GM19035 (cell line): ENCODE measurements around the gene LDLRAD4.
"Not testable (repeated sequence)": the region's sequence is repeated elsewhere in the genome, so short reads cannot be mapped to it uniquely, and the experiment has no call there.

Experiments
- ATAC-seq: cut with Tn5 transposase; IDR thresholded peaks from one replicate; pipeline ENCODE4 v1.9.1; 2021; ENCODE audit not compliant: unreplicated experiment

The LDLRAD4 gene

DNA sequence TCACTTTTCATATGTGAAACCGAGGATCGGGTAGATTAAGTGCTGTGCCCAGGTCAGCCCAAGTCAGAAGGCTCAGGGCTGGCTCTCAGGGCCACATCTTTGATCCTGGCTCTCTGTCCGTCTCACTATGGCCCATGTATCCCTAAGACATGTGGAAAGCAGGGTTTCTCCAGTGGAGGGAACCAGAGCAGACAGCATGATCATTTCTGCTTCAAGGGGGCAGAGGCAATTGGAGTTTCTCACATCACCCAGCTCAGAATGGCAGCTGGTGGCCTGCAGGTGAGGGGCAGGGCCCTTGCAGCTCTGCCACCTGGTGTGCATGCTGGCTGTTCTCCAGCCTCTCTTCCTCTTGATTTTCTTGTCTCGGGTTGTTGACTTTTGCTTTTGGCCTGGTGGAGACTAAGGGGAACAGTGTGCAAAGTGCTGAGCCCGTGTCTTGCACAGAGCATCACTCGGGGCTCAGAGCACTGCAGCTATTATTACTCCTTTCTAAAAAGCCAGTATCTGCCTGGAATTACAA lies 27.0 kb downstream of the LDLRAD4 start:
- no peak for ATAC-seq

DNA sequence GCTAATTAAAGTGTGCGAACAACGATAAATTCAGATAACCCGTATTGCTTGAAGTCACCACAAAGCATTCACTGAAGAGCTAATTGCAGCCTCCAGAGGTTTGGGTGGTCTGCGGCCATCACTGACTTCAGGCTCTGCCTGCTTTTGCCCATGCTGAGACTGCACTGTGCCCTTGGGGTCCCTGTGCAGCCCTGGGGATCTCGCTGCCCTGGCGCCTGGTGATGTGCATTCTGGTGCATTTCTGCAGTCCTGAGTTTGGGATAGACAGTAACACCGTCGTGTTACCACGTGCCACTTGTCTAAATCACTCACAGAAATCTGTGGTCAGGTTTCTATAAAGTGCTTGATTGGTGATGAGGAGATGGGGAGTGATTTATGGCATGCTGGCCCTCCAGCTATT lies 27.6 kb downstream of the LDLRAD4 start:
- no peak for ATAC-seq

DNA sequence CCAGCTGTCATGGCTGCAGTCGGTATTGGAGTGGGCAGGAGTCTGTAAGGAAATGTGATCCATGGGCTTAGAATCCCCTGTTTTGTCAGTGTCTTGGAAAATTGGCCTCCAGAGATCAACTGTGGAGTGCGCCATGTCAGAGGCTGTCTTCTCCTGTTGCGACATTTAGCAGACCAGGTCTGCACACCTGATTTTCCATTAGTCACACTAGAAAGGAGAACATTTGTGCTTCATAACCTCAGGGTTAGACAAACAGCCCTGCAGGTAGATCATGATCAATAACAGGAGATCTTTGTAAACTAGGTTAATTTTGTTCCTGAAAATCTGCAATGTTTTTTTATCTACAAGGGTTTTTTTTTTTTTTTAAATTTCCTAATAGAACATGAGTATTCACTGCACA lies 28.0 kb downstream of the LDLRAD4 start:
- no peak for ATAC-seq

DNA sequence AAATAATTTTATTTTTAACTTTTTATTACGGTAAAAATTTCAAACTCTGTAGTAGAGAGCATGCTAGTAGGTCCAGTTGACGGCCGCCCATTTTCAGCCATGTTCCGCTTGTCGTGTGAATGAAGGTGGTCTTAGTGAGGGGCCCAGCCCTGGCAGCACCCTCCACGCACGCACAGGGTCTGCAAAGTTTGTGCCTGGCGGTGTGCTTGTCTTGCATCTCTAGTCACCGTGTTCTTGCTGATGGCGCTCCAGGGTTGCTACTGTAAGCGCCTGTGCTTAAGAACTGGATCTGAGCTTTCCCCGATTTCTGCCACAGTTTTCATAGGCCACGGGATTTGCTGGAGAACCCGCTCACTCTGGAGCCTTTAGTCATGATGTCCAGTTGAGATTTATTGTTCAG lies 28.9 kb downstream of the LDLRAD4 start:
- ATAC-seq, result no peak

DNA sequence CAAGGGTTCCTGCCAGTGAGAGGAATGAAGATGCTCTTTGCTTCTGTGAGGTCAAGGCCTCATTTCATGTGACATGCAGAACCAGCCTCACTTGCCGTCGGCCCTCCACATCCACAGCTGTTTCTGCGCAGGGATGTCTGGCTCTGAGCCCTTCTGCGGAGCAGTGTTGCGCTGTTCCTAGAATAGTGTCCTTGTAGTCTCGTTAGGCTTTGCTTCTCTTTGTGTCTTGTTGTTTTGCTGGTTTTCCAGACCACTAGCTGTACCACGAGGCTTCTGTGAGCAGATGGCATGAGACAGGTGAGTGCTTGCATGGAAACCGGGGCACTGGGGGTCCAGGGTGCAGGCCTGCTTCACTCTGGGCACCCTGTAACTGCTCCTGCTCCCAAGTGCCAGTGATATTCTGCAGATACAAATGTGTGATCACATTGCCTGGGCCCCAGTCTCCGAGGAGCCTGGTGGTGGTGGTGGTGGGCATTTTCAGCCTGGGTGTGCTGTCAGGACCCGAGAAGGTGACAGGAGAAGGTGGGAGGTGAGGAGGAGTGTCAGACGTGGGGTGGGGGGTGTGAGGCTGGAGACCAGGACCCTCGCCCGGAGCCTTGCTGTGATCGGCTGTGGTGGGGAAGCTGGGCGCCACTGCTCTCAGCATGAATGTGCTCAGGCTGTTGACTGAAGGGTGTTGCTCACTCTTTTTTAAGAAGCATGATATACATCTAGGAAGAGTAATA lies 34.3 kb downstream of the LDLRAD4 start:
- ATAC-seq, result no peak

DNA sequence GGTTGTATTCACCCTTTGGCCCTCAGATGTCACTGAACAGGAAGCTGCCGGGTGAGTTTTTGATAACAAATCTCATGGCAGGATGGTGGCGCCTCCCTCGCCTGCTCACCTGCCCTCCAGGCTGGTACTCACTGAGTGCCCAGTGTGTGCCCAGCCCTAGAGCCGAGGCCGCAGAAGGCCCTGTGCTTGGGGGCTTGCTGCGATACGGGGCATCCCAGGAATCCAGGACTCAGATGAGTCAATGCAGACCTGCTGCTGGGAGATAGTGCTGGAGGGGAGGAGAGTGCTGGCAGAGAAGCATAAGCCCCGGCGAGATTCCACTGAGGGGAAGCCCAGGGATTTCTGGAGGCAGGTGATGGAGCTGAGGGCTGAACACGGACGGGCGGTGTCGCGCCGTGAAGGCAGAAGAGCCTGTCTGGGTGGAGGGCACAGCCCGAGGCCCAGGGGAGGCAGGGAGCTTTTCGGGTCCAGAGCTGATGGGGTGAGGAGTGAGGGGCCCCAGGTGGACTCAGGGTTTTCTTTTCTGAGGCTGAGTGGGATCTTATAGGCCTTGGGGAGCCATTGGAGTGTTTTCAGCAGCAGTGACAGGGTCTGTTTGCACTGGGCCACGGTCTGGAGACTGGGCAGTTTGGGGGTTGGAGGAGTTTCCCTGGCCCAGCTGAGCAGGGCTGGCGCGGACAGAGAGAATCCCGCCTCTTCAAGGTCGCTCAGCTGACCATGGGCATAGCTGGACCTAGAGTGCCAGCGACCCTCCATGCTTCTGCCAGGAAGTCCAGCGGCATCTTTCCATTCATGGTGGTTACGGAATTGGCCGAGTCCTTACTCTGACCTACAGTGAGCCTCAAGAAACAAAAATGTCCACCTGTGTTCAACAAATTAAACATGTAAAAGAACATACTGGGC lies 35.5 kb downstream of the LDLRAD4 start:
- ATAC-seq, result no peak

DNA sequence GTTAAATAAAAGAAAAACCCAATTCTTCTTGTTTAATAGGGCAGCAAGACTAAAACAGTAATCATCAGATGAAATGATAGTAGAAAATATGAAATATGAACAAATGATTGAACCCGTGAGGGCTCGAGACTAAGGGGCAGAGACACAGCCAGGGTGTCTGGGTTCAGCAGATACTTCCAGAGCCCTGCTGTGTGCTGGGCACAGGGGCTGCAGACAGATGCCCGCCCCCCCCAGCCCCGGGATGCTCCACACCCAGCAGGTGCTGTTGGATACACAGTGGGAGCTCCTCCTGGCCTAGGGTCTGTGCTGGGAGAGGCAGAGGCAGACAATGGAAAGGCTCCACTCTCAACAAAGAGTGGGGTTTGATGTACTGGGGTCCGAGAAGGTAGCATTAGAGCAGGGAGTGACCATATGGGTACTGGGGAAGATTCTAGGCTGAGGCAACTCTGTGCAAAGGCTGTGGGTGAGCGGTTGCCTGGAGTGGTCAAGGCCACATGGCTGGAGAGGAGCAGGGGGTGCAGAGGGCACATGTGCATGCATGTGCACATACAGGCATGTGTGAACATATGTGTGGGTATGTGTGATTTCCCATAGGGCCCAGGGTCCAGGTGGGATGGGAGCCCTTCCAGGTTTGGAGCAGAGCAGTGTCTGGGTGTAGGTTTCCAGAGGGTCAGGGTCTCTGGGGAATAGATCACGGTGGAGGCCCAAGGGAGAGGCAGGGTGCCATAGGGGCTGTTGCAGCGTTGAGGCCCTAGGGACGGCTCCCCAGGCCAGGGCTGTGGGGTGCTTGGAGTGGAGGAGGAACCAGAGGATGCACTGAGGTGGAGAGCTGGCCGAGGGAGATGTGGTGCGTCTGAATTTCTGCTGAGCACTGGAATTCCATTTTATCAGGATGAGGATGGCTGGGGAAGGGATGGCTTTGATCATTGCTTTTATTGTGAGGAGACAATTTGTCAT lies 36.7 kb downstream of the LDLRAD4 start:
- ATAC-seq, result no peak

DNA sequence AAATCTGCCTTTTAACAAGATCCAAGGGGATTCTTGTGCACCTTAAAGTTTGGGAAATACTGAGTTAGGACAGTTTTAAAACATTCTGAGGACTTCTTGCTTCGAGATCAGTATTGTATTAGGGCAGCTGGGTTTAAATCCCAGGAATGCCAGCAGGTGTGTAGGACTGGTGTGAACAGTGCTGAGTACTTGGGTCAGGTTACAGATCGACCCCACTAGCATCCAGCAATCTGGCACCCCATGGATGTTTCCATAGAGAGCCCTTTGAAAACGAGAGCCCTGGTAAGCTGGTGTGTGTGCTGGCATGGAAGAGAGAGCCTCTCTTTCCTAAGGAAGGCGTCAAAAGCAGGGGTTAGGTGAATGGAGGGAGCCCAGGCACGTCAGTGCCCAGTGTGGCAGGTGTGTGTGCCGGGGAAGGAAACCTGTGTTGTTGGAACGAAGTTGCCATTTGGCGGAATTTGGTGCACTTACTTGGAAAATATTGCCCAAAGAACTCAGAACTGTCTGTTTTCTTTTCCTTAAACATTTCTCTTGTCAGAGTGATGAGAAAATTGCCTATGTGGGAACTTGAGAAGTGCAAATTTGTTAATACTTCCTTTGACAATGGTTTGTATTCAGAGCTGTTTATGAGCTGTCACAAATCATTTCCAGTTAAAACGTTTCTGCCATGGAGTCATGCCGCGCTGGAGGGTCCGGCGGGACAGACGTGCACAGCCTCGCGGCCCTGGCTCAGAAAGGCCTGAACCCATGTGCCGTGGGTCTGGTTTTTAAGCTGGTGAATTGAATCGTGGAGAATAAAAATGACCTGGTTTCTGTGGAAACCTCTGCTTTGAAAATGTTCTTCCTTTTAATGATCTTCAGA lies 38.1 kb downstream of the LDLRAD4 start:
- ATAC-seq, result no peak

DNA sequence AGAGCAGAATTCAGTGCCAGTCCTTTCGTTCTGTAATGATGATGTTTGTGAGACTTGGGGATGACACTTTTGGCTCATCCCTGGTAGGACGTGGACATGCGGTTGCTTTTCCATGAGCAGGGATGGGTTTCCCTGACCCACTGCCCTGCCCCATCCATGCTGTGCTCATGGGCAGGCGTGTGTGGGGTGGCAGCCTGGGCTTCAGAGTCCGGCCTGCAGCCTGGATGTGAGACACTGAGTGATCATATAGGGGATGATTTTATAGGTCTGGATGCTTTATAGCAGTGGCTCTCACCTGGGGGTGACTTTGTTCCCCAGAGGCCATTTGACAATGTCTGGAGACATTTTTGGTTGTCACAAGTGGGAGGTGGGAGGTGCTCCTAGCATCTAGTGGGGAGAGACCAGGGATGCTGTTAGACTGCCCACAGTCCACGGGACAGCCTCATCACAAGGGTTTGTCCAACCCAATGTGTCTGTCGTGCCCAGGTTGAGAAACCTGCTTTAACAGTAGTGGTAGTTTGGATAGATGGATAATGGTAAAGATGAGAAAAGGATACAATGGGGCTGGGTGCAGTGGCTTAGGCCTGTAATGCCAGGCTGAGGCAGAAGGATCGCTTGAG lies 38.9 kb downstream of the LDLRAD4 start:
- no peak for ATAC-seq

DNA sequence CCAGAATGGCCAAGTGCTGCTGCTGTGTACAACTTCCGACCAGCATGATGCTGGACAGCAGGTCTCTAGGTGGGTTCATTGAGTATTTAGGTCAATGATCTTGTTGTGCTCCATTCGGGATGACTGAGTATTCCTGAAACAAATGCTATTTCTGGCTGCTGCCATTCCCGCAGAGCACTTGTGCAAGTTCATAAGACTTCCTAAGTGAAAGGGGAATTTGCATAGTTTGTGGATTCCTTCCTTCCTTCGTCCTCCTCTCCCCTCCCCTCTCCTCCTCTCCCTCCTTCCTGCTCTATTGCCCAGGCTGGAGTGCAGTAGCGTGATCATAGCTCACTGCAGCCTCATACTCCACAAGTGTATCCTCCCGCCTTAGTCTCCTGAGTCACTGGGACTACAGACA lies 40.4 kb downstream of the LDLRAD4 start:
- no peak for ATAC-seq

DNA sequence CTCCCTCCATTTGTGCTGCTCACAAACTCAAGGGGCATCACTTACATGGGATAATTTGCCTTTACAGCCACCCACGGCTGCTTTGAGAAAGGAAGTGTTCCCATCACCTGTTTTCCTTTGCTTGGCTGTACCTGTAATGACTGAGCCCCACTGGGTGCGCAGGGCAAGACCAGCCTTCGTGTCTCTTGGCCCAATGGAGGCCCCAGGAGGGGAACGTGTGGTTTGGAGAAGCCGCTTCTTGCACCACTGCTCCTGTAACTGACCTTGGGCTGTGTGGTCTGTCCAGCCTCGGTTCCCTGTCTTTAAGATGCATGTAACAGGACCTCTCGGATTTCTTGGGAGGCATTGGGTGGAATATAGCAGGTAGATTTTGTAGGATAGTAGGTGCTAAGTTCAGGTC lies 41.1 kb downstream of the LDLRAD4 start:
- ATAC-seq, result no peak

DNA sequence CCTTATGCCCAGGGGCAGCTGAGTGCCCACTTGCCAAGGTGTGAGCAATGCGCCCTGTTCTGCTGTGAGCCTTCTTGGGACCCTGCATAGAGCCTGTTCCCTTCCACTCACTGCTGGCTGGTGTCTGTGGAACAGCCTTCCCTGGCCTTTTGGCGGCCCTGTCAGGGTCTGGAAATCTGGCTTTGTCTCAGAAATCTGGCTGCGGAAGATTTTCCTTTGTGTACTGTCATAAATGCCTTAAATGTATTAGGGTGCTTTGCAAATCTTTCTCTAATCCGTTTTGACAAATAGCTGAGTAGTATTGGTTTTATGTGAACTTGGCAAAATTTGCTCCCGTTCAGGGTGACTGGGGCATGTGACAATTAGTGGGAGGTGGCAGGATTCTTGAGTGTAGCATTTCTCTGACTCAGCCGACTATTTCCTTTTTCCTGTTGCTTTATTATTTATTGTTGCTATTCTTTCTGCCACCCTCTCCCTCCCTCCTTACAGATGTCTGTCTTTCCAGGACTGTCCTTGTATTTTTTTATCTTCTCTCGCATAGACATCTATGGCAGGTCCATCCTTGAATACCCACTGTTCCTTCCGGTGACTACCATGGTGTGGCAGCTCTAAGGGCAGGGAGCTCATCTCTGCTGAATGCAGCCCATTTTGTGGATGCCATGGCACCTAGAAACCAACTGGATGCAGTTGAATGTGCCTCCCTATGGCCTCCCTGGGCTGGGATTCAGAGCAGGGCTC lies 41.8 kb downstream of the LDLRAD4 start:
- ATAC-seq, result no peak

DNA sequence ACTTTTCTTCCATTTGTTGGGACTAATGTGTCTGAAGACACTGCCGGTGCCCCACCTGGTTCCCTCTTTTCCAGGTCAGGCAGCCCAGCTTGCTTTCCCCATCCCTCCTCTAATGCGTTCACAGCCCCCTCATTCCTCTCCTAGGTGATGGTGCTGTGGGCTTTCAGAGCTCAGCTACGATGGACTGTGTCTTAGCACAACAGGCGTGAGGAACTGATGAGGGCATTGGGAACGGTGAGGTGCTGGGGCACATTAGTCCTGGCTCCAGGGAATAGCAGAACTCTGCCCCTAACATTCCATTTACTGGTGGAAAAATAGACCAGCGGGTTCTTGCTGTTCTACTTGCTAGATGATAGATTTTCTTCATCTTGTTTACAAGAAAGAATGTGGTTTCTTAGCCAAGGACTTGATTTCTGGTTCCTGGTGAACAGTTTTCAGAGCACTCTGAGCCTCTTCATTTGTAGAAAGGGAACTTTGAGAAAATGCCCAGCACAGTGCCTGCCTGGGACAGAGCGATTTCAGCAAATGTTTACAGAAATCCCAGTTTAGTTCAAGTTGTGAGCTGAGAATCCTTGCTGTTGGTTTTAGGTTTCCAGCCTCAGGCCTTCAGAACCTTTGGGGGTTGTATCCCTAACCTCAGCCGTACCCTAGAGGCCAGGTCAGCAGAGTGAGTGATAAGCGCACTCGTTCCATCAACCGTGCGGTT lies 42.5 kb downstream of the LDLRAD4 start:
- ATAC-seq, result no peak

DNA sequence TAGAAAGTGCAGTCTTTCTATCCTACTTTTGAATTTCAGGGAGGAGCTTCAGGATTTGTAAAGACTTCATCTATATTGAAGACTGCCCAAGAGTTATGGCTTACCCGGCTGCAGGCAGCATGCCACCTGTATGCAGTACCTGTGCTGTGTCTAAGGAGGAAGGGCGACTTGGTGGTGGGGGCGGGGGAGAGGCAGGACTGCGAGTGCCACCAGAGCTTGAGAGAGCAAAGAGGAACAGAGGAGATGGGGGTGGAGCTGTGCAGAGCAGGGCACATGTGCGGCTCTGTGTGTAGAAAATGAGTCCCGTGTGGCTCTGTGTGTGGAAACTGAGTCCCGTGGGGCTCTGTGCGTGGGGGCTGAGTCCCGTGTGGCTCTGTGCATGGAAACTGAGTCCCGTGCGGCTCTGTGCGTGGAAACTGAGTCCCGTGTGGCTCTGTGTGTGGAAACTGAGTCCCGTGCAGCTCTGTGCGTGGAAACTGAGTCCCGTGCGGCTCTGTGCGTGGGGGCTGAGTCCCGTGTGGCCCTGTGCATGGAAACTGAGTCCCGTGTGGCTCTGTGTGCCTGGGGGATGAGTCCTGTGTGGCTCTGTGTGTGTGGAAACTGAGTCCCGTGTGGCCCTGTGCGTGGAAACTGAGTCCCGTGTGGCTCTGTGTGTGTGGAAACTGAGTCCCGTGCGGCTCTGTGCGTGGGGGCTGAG lies 43.2 kb downstream of the LDLRAD4 start:
- ATAC-seq, result no peak

DNA sequence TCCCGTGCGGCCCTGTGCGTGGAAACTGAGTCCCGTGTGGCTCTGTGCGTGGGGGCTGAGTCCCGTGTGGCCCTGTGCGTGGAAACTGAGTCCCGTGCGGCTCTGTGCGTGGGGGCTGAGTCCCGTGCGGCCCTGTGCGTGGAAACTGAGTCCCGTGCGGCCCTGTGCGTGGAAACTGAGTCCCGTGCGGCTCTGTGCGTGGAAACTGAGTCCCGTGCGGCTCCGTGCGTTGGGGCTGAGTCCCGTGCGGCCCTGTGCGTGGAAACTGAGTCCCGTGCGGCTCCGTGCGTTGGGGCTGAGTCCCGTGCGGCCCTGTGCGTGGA lies 43.8 kb downstream of the LDLRAD4 start:
- not testable (repeated sequence) for ATAC-seq

DNA sequence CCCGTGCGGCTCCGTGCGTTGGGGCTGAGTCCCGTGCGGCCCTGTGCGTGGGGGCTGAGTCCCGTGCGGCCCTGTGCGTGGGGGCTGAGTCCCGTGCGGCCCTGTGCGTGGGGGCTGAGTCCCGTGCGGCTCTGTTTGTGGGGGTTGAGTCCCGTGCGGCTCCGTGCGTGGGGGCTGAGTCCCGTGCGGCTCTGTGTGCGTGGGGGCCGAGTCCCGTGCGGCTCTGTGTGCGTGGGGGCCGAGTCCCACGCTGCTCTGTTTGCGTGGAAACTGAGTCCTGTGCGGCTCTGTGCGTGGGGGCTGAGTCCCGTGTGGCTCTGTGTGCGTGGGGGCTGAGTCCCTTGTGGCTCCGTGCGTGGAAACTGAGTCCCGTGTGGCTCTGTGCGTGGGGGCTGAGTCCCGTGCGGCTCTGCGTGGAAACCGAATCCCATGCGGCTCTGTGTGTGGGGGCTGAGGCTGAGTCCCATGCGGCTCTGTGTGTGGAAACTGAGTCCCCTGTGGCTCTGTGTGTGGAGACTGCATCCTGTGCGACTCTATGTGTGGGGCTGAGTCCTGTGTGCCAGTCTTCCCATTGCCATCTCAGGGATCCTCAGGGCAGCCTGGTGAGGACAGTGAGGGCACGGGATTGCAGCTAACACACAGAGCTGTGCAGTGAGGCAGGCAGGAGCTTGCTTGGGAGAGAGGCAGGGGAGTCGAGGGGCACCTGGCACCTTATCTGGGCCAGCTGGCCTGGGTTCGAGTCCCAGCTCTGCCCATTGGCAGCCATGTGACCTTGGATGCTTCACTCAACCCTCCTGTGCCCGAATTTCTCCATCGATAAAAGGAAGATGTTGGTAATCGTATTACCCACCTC lies 44.5 kb downstream of the LDLRAD4 start:
- no peak for ATAC-seq
